Measurements from ENCODE around the gene INHBB.

Gene INHBB

GRCh38 chr2:120383191-120383590 is 37.3 kb downstream of the INHBB start:
- no peak for TF ChIP-seq GATA2 (IDR thresholded peaks at IDR 0.05; ENCODE audit: low read depth, low read length)
- no peak for TF ChIP-seq GATA3 (IDR thresholded peaks at IDR 0.05; ENCODE audit: low read depth, low read length)

- TF ChIP-seq GATA3 (IDR thresholded peaks at IDR 0.05; ENCODE audit: low read depth, low read length) (no peak), GATA2 (IDR thresholded peaks at IDR 0.05; ENCODE audit: low read depth, low read length) (no peak)
Measured at GRCh38 chr2:120383631-120384340, 37.9 kb downstream of the INHBB start.

- no peak for TF ChIP-seq GATA2 (IDR thresholded peaks at IDR 0.05; ENCODE audit: low read depth, low read length)
- TF ChIP-seq GATA3 (IDR thresholded peaks at IDR 0.05; ENCODE audit: low read depth, low read length) = no peak
Measured at GRCh38 chr2:120384486-120385354, 38.8 kb downstream of the INHBB start.

- TF ChIP-seq GATA2 (IDR thresholded peaks at IDR 0.05; ENCODE audit: low read depth, low read length) (no peak), GATA3 (IDR thresholded peaks at IDR 0.05; ENCODE audit: low read depth, low read length) (no peak)
Measured at GRCh38 chr2:120385355-120386127, 39.6 kb downstream of the INHBB start.

GRCh38 chr2:120388222-120389035 is 42.5 kb downstream of the INHBB start:
- no peak for TF ChIP-seq GATA3 (IDR thresholded peaks at IDR 0.05; ENCODE audit: low read depth, low read length)
- no peak for TF ChIP-seq GATA2 (IDR thresholded peaks at IDR 0.05; ENCODE audit: low read depth, low read length)

GRCh38 chr2:120389036-120389391 is 43.1 kb downstream of the INHBB start:
- TF ChIP-seq GATA3 (IDR thresholded peaks at IDR 0.05; ENCODE audit: low read depth, low read length) = no peak
- no peak for TF ChIP-seq GATA2 (IDR thresholded peaks at IDR 0.05; ENCODE audit: low read depth, low read length)

GRCh38 chr2:120390381-120391055 is 44.6 kb downstream of the INHBB start:
- TF ChIP-seq GATA3 (IDR thresholded peaks at IDR 0.05; ENCODE audit: low read depth, low read length) = no peak
- no peak for TF ChIP-seq GATA2 (IDR thresholded peaks at IDR 0.05; ENCODE audit: low read depth, low read length)

GRCh38 chr2:120391911-120392665 is 46.2 kb downstream of the INHBB start:
- TF ChIP-seq GATA3 (IDR thresholded peaks at IDR 0.05; ENCODE audit: low read depth, low read length) (no peak), GATA2 (IDR thresholded peaks at IDR 0.05; ENCODE audit: low read depth, low read length) (no peak)

GRCh38 chr2:120392923-120393322 is 47.0 kb downstream of the INHBB start:
- TF ChIP-seq GATA2 (IDR thresholded peaks at IDR 0.05; ENCODE audit: low read depth, low read length) = no peak
- no peak for TF ChIP-seq GATA3 (IDR thresholded peaks at IDR 0.05; ENCODE audit: low read depth, low read length)

GRCh38 chr2:120393456-120393855 is 47.5 kb downstream of the INHBB start:
- TF ChIP-seq GATA3 (IDR thresholded peaks at IDR 0.05; ENCODE audit: low read depth, low read length) (no peak), GATA2 (IDR thresholded peaks at IDR 0.05; ENCODE audit: low read depth, low read length) (no peak)

- no peak for TF ChIP-seq GATA2 (IDR thresholded peaks at IDR 0.05; ENCODE audit: low read depth, low read length)
- no peak for TF ChIP-seq GATA3 (IDR thresholded peaks at IDR 0.05; ENCODE audit: low read depth, low read length)
Measured at GRCh38 chr2:120394764-120395163, 48.8 kb downstream of the INHBB start.

Measured in SH-SY5Y (cell line).